GM19452 (cell line): ENCODE results near the gene NPR3.

Experiments used
- ATAC-seq: cut with Tn5 transposase; IDR thresholded peaks from one replicate; pipeline ENCODE4 v1.9.1; 2021; ENCODE audit not compliant: unreplicated experiment

The NPR3 gene

GRCh38 chr5:32805971-32806638 lies 95.0 kb downstream of the NPR3 start:
- no peak for ATAC-seq

GRCh38 chr5:32808783-32809182 lies 97.7 kb downstream of the NPR3 start:
- no peak for ATAC-seq

- no peak for ATAC-seq
These were observed 99.7 kb downstream of the NPR3 start for GRCh38 chr5:32810804-32811203.

GRCh38 chr5:32812399-32812798 lies 101.3 kb downstream of the NPR3 start:
- no peak for ATAC-seq

- no peak for ATAC-seq
These were observed 103.0 kb downstream of the NPR3 start for GRCh38 chr5:32814141-32814540.

- no peak for ATAC-seq
These were observed 103.5 kb downstream of the NPR3 start for GRCh38 chr5:32814620-32815019.

- ATAC-seq: no peak
These were observed 116.9 kb downstream of the NPR3 start for GRCh38 chr5:32827981-32828380.

- no peak for ATAC-seq
These were observed 117.4 kb downstream of the NPR3 start for GRCh38 chr5:32828492-32828891.

GRCh38 chr5:32831624-32832023 lies 120.5 kb downstream of the NPR3 start:
- no peak for ATAC-seq

- no peak for ATAC-seq
These were observed 122.0 kb downstream of the NPR3 start for GRCh38 chr5:32833127-32833526.

- ATAC-seq: no peak
These were observed 122.5 kb downstream of the NPR3 start for GRCh38 chr5:32833663-32834062.

- no peak for ATAC-seq
These were observed 123.1 kb downstream of the NPR3 start for GRCh38 chr5:32834251-32834650.

GRCh38 chr5:32836176-32836575 lies 125.1 kb downstream of the NPR3 start:
- ATAC-seq: no peak

- ATAC-seq: no peak
These were observed 126.1 kb downstream of the NPR3 start for GRCh38 chr5:32837211-32837610.

GRCh38 chr5:32839106-32839505 lies 128.0 kb downstream of the NPR3 start:
- no peak for ATAC-seq

GRCh38 chr5:32840606-32841005 lies 129.5 kb downstream of the NPR3 start:
- ATAC-seq: no peak
